Activated CD8-positive, alpha-beta T cell treated with anti-CD3 and anti-CD28 coated beads for 36 hours (primary cell): ENCODE data around the gene NCOA7. TPM values are rescaled to one million over a fixed set of nuclear protein-coding genes. Genes with fewer than 3 reads are reported as not detected.

Experiments used
- ATAC-seq: fragments of 200-7000 bp; cut with Tn5 transposase; one replicate; pipeline ENCODE4 v1.10.0; 2021; ENCODE audit warnings: mild to moderate bottlenecking, moderate library complexity
- CTCF ChIA-PET: fragments of 350-600 bp; sonication (Branson Sonifier 250); formaldehyde crosslinking; loops from one replicate; lab custom pipeline; 2021; ENCODE audit warnings: antibody characterized with exemption; lab: Charles Lee
- POLR2A ChIA-PET: fragments of 350-600 bp; sonication (Branson Sonifier 250); formaldehyde crosslinking; loops from one replicate; lab custom pipeline; 2021; ENCODE audit warnings: antibody characterized with exemption; lab: Charles Lee
- DNase-seq: peaks from one replicate; pipeline ENCODE4 v3.0.0-alpha.2; 2020
- H3K27ac Mint-ChIP-seq: one replicate; pipeline ENCODE4 v1.8.0; 2021; ENCODE audit warnings: mild to moderate bottlenecking, mixed read lengths
- H3K27me3 Mint-ChIP-seq: one replicate; pipeline ENCODE4 v1.8.0; 2021; ENCODE audit warnings: mixed read lengths
- H3K36me3 Mint-ChIP-seq: one replicate; pipeline ENCODE4 v1.8.0; 2021; ENCODE audit warnings: low read depth, mixed read lengths
- H3K4me1 Mint-ChIP-seq: one replicate; pipeline ENCODE4 v1.8.0; 2021; ENCODE audit warnings: low read depth, mixed read lengths
- H3K4me3 Mint-ChIP-seq: one replicate; pipeline ENCODE4 v1.8.0; 2021; ENCODE audit warnings: mild to moderate bottlenecking, moderate library complexity, mixed read lengths
- H3K9me3 Mint-ChIP-seq: one replicate; pipeline ENCODE4 v1.8.0; 2021; ENCODE audit warnings: mixed read lengths
- CTCF ChIP-seq: fragments of 200-600 bp; IDR thresholded peaks from one replicate; pipeline ENCODE4 v1.8.0; 2022; ENCODE audit warnings: antibody characterized with exemption, mild to moderate bottlenecking
- intact Hi-C: fragments of 100-400 bp; cut with micrococcal nuclease; formaldehyde crosslinking; loops from one replicate; pipeline ENCODE4 v1.10.0; 2022
- total RNA-seq, 2 experiments: library from RNA; stranded (reverse); gene quantifications; one replicate each; pipeline ENCODE4 v1.2.3, GENCODE V29; 2021

Gene NCOA7
- total RNA-seq, 2 experiments from 2014 or later, result 43.4 to 44.9 TPM

- intact Hi-C loops, result no loop called here
- Mint-ChIP-seq H3K4me1 (peaks cover 2% of the 10 kb centered on the region), H3K27ac (no peak overlapping the region), H3K27me3 (no peaks in the 10 kb centered on the region), H3K9me3 (no peaks in the 10 kb centered on the region), H3K4me3 (no peak overlapping the region), H3K36me3 (peaks cover 9% of the 10 kb centered on the region)
- no peak for TF ChIP-seq CTCF
- POLR2A ChIA-PET, result no interaction called here
- ATAC-seq (no peak), DNase-seq (no peak)
- CTCF ChIA-PET, result no interaction called here
Measured at GRCh38 chr6:125868252-125868651, 77.5 kb downstream of the NCOA7 start.

GRCh38 chr6:125868678-125869395, 78.1 kb downstream of the NCOA7 start:
- Mint-ChIP-seq H3K36me3 (peaks cover 11% of the 10 kb centered on the region), H3K4me1 (peaks cover 2% of the 10 kb centered on the region)
- POLR2A ChIA-PET, result no interaction called here

GRCh38 chr6:125869427-125869826, 78.7 kb downstream of the NCOA7 start:
- Mint-ChIP-seq H3K4me1 (peaks cover 2% of the 10 kb centered on the region), H3K27ac (no peak overlapping the region), H3K27me3 (no peaks in the 10 kb centered on the region), H3K9me3 (no peaks in the 10 kb centered on the region), H3K36me3 (peaks cover 11% of the 10 kb centered on the region), H3K4me3 (no peak overlapping the region)
- TF ChIP-seq CTCF, result no peak
- no peak for ATAC-seq
- DNase-seq, result no peak
- ChIA-PET POLR2A (no interaction called here), CTCF (no interaction called here)
- intact Hi-C loops, result no loop called here

More at GRCh38 chr6:125868678-125869395, 78.1 kb downstream of the NCOA7 start:
- no peaks in the 10 kb centered on the region for H3K27me3 Mint-ChIP-seq
- no peak for TF ChIP-seq CTCF
- CTCF ChIA-PET, result no interaction called here
- H3K4me3 Mint-ChIP-seq, result no peak overlapping the region
- H3K9me3 Mint-ChIP-seq, result no peaks in the 10 kb centered on the region
- no peak for ATAC-seq
- no peak overlapping the region for H3K27ac Mint-ChIP-seq
- intact Hi-C loops, result no loop called here
- no peak for DNase-seq

- H3K36me3 Mint-ChIP-seq, result peaks cover 14% of the 10 kb centered on the region
- TF ChIP-seq CTCF, result no peak
- no peaks in the 10 kb centered on the region for H3K4me1 Mint-ChIP-seq
- ChIA-PET CTCF (interaction anchor here (1.3 to 1.6 kb wide), 2 partner anchors 35 to 80 kb away, joined by 4 to 5 read pairs; partner anchors contain the start of gene NCOA7), POLR2A (no interaction called here)
- no peaks in the 10 kb centered on the region for H3K9me3 Mint-ChIP-seq
- H3K27ac Mint-ChIP-seq, result no peak overlapping the region
- H3K4me3 Mint-ChIP-seq, result no peak overlapping the region
- intact Hi-C loops, result no loop called here
- H3K27me3 Mint-ChIP-seq, result no peaks in the 10 kb centered on the region
- ATAC-seq, result no peak
- DNase-seq, result no peak
Measured at GRCh38 chr6:125871365-125871764, 80.6 kb downstream of the NCOA7 start.

GRCh38 chr6:125872259-125872921, 81.6 kb downstream of the NCOA7 start:
- no peak for TF ChIP-seq CTCF
- H3K9me3 Mint-ChIP-seq, result no peaks in the 10 kb centered on the region
- ATAC-seq (no peak), DNase-seq (no peak)
- ChIA-PET POLR2A (no interaction called here), CTCF (interaction anchor here (0.7 to 1.6 kb wide), 4 partner anchors 15 to 81 kb away, joined by 3 to 5 read pairs (median 4); partner anchors contain the start of gene NCOA7)
- H3K36me3 Mint-ChIP-seq, result peaks cover 13% of the 10 kb centered on the region
- no peaks in the 10 kb centered on the region for H3K4me1 Mint-ChIP-seq
- no peak overlapping the region for H3K4me3 Mint-ChIP-seq
- H3K27me3 Mint-ChIP-seq, result no peaks in the 10 kb centered on the region
- intact Hi-C loops, result no loop called here
- H3K27ac Mint-ChIP-seq, result no peak overlapping the region
